ENCODE results near the gene TRIM26.

- TF ChIP-seq CTCF (IDR thresholded peaks at IDR 0.05; ENCODE audit: low read depth, low read length, poor library complexity, severe bottlenecking), result peak; percentile 32
- TF ChIP-seq EZH2phosphoT487 (IDR thresholded peaks at IDR 0.05; ENCODE audit: borderline replicate concordance, low read length), result no peak
These were observed 406 bp upstream of the TRIM26 start for GRCh38 chr6:30213667-30213956.

Measured in DOHH2 (cell line).